ENCODE data around the gene CCL15. TPM values are rescaled to one million over a fixed set of nuclear protein-coding genes. Genes with fewer than 3 reads are reported as not detected.

Gene CCL15
- total and polyA plus RNA-seq, 2 of the 13 experiments (the other 11 are each of a cell fraction or from before 2014, with no cell fraction given): 29.2 to 45.9 TPM

GRCh38 chr17:36000732-36001109 is 632 bp downstream of the CCL15 start (continued):
- no peak; the same call in 1 of the 2 replicates for TF ChIP-seq JUND (CRISPR knock-in tag; IDR thresholded peaks at IDR 0.05)
- no peak for TF ChIP-seq ATF7 (IDR thresholded peaks at IDR 0.05)
- TF ChIP-seq ATF7 (CRISPR knock-in tag; IDR thresholded peaks at IDR 0.05): no peak
- TF ChIP-seq SPEN (CRISPR knock-in tag; IDR thresholded peaks at IDR 0.05; ENCODE audit: low read depth): no peak
- peak; percentile 94 for TF ChIP-seq RARA (CRISPR knock-in tag; IDR thresholded peaks at IDR 0.05)
- peak; percentile 66 for TF ChIP-seq ARNTL (CRISPR knock-in tag; IDR thresholded peaks at IDR 0.05)
- TF ChIP-seq GMEB1 (CRISPR knock-in tag; IDR thresholded peaks at IDR 0.05; ENCODE audit: borderline replicate concordance): no peak
- no peak for TF ChIP-seq ZSCAN29 (CRISPR knock-in tag; conservative IDR thresholded peaks at IDR 0.05)
- TF ChIP-seq NFRKB (IDR thresholded peaks at IDR 0.05): no peak
- TF ChIP-seq ETV5 (CRISPR knock-in tag; IDR thresholded peaks at IDR 0.05; ENCODE audit: borderline replicate concordance): no peak
- peak; percentile 56; the same call in 1 of the 2 replicates for TF ChIP-seq HDAC2 (CRISPR knock-in tag; IDR thresholded peaks at IDR 0.05)
- TF ChIP-seq ZNF784 (CRISPR knock-in tag; IDR thresholded peaks at IDR 0.05; ENCODE audit: borderline replicate concordance): no peak
- TF ChIP-seq HNF1A (IDR thresholded peaks at IDR 0.05; ENCODE audit: low read depth): no peak; the same call in 1 of the 2 replicates
- TF ChIP-seq HNF1A (CRISPR knock-in tag; IDR thresholded peaks at IDR 0.05; ENCODE audit: borderline replicate concordance): no peak
- no peak for TF ChIP-seq ZFP90 (CRISPR knock-in tag; IDR thresholded peaks at IDR 0.05; ENCODE audit: borderline replicate concordance)
- no peak for TF ChIP-seq ZBTB42 (CRISPR knock-in tag; IDR thresholded peaks at IDR 0.05)
- peak; percentile 75 for TF ChIP-seq PAXIP1 (CRISPR knock-in tag; conservative IDR thresholded peaks at IDR 0.05)
- no peak for TF ChIP-seq PHF8 (CRISPR knock-in tag; IDR thresholded peaks at IDR 0.05)
- TF ChIP-seq ZSCAN12 (CRISPR knock-in tag; IDR thresholded peaks at IDR 0.05): no peak
- TF ChIP-seq ADNP (CRISPR knock-in tag; IDR thresholded peaks at IDR 0.05): no peak
- TF ChIP-seq ZNF44 (CRISPR knock-in tag; IDR thresholded peaks at IDR 0.05): no peak
- peak; percentile 36; the same call in 1 of the 2 replicates for TF ChIP-seq ZMYM3 (CRISPR knock-in tag; IDR thresholded peaks at IDR 0.05)
